Testis (tissue), 2 donors: Measurements from ENCODE around the gene CHERP.

Source experiments
- POLR2A ChIP-seq: fragments of 450-650 bp; IDR thresholded peaks from one replicate; pipeline ENCODE4 v1.6.1; 2017; ENCODE audit warnings: antibody characterized with exemption, mild to moderate bottlenecking, moderate library complexity
- TF ChIP-seq, protein P1 (sequence below), 3 experiments: fragments of 450-650 bp in 2 of 3; fragments of 200-600 bp in 1 of 3; sonication (generic) in 1 of 3; IDR thresholded peaks; one replicate each; pipeline ENCODE4 v1.5.1; 2016 to 2019; ENCODE audit warnings: antibody characterized with exemption in 3 of 3, mild to moderate bottlenecking in 2 of 3, moderate library complexity in 1 of 3

DNA sequence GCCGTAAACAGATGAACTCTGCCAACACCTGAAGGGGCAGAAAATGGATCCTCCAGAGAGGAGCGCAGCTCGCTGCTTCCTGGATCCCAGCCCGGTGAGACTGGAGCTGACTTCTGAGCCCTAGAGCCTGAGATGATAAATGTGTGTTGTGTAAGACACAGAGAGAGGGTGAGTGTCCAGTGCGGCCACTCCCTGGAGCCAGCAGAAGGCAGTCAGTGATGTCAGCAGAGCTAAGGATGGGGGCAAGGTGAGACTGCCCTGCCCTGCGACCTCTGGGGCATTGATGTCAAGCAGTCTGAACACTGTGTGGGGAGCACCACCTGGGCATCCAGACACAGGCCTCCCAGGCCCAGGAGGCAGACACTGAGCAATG, 39.7 kb upstream of the CHERP start:
- TF ChIP-seq, protein P1, sequence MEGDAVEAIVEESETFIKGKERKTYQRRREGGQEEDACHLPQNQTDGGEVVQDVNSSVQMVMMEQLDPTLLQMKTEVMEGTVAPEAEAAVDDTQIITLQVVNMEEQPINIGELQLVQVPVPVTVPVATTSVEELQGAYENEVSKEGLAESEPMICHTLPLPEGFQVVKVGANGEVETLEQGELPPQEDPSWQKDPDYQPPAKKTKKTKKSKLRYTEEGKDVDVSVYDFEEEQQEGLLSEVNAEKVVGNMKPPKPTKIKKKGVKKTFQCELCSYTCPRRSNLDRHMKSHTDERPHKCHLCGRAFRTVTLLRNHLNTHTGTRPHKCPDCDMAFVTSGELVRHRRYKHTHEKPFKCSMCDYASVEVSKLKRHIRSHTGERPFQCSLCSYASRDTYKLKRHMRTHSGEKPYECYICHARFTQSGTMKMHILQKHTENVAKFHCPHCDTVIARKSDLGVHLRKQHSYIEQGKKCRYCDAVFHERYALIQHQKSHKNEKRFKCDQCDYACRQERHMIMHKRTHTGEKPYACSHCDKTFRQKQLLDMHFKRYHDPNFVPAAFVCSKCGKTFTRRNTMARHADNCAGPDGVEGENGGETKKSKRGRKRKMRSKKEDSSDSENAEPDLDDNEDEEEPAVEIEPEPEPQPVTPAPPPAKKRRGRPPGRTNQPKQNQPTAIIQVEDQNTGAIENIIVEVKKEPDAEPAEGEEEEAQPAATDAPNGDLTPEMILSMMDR (IDR thresholded peaks at IDR 0.05), result no peak
- TF ChIP-seq POLR2A, result no peak
